ENCODE results near the gene OR13C2.
"Not testable (repeated sequence)": the region's sequence is repeated elsewhere in the genome, so short reads cannot be mapped to it uniquely, and the experiment has no call there.

OR13C2 gene

GRCh38 chr9:104605527-104605926 lies at the start of gene OR13C2:
Gene OR13C2 (minus strand): TSS chr9:104605627. CDS start chr9:104605627, 0 bp downstream.
- not testable (repeated sequence) for FAIRE-seq

- FAIRE-seq: no peak
Measured at GRCh38 chr9:104635456-104635855, 30.0 kb upstream of the OR13C2 start.

GRCh38 chr9:104633976-104634520 lies 28.6 kb upstream of the OR13C2 start:
- FAIRE-seq: no peak

- not testable (repeated sequence) for FAIRE-seq
Measured at GRCh38 chr9:104625964-104626363, 20.5 kb upstream of the OR13C2 start.

GRCh38 chr9:104618104-104618503 lies 12.7 kb upstream of the OR13C2 start, which contains the start of gene OR13C9:
Gene OR13C9 (minus strand): TSS chr9:104618204. CDS start chr9:104618204, 0 bp downstream.
- FAIRE-seq: no peak

- no peak for FAIRE-seq
Measured at GRCh38 chr9:104617418-104617817, 12.0 kb upstream of the OR13C2 start.

GRCh38 chr9:104611213-104611612 lies 5.8 kb upstream of the OR13C2 start:
- no peak for FAIRE-seq

- FAIRE-seq: no peak
Measured at GRCh38 chr9:104608336-104608735, 2.9 kb upstream of the OR13C2 start.

GRCh38 chr9:104606152-104606551 lies 725 bp upstream of the OR13C2 start:
- no peak for FAIRE-seq

GRCh38 chr9:104604801-104605200 lies 626 bp downstream of the OR13C2 start:
- no peak for FAIRE-seq

- not testable (repeated sequence) for FAIRE-seq
Measured at GRCh38 chr9:104599313-104599712, 6.1 kb downstream of the OR13C2 start, which contains the start of gene OR13C5. Gene OR13C5 (minus strand): TSS chr9:104599413. CDS start chr9:104599413, 0 bp downstream.

GRCh38 chr9:104598749-104599148 lies 6.7 kb downstream of the OR13C2 start:
- FAIRE-seq: not testable (repeated sequence)

- FAIRE-seq: no peak
Measured at GRCh38 chr9:104589626-104590025, 15.8 kb downstream of the OR13C2 start.

- no peak for FAIRE-seq
Measured at GRCh38 chr9:104586496-104587180, 18.8 kb downstream of the OR13C2 start.

- FAIRE-seq: no peak
Measured at GRCh38 chr9:104580562-104580961, 24.9 kb downstream of the OR13C2 start.

- no peak for FAIRE-seq
Measured at GRCh38 chr9:104577263-104577662, 28.2 kb downstream of the OR13C2 start.

- no peak for FAIRE-seq
Measured at GRCh38 chr9:104575456-104575855, 30.0 kb downstream of the OR13C2 start.

- FAIRE-seq: no peak
Measured at GRCh38 chr9:104572612-104573011, 32.8 kb downstream of the OR13C2 start.

GRCh38 chr9:104568868-104569267 lies 36.6 kb downstream of the OR13C2 start, which contains the start of gene OR13C8:
Gene OR13C8 (plus strand): TSS chr9:104569168. CDS start chr9:104569168, 0 bp downstream.
- no peak for FAIRE-seq

GRCh38 chr9:104564358-104564757 lies 41.1 kb downstream of the OR13C2 start:
- FAIRE-seq: no peak

- no peak for FAIRE-seq
Measured at GRCh38 chr9:104556830-104557634, 48.4 kb downstream of the OR13C2 start.

GRCh38 chr9:104555521-104555920 lies 49.9 kb downstream of the OR13C2 start:
- FAIRE-seq: no peak

All from G401.6 (cell line).